H1 (cell line): Measurements from ENCODE around the gene SBF2. TPM values are rescaled to one million over a fixed set of nuclear protein-coding genes. Genes with fewer than 3 reads are reported as not detected.

Source experiments
- CTCF ChIA-PET: fragments of 300-600 bp; sonication (Branson Sonifier 250); formaldehyde crosslinking; loops from one replicate; lab custom pipeline; 2021; ENCODE audit not compliant: partially characterized antibody; lab: Charles Lee
- POLR2A ChIA-PET: fragments of 300-600 bp; sonication (Branson Sonifier 250); formaldehyde crosslinking; loops from one replicate; lab custom pipeline; 2021; ENCODE audit warnings: inconsistent platforms; ENCODE audit not compliant: partially characterized antibody; lab: Charles Lee
- DNase-seq, 2 experiments: peaks; one replicate each; pipeline versions ENCODE4 v3.0.0 to v3.0.0-alpha.2; 2010 to 2022; ENCODE audit warnings: low spot score in 2 of 2, low read depth in 1 of 2, mixed read lengths in 1 of 2
- FAIRE-seq: peaks from 2 replicates; lab custom pipeline; 2011; peaks lifted over from hg19 to GRCh38; lab: Jason Lieb, UNC
- H2AFZ ChIP-seq: 2 replicates; pipeline ENCODE4 v1.8.1; 2012; ENCODE audit warnings: low read length, inconsistent platforms
- H2AK5ac ChIP-seq: 2 replicates; pipeline ENCODE4 v1.6.1; 2013; ENCODE audit warnings: low read depth, low read length
- H2BK120ac ChIP-seq: replicated peaks from 2 replicates; pipeline ENCODE3; 2013; ENCODE audit warnings: low read depth, low read length, inconsistent platforms
- H2BK12ac ChIP-seq: 2 replicates; pipeline ENCODE4 v1.6.1; 2013; ENCODE audit warnings: low read depth, low read length
- H2BK15ac ChIP-seq: 2 replicates; pipeline ENCODE4 v1.6.1; 2013; ENCODE audit warnings: low read length
- H2BK20ac ChIP-seq: 2 replicates; pipeline ENCODE4 v1.6.1; 2013; ENCODE audit warnings: low read length
- H2BK5ac ChIP-seq: 2 replicates; pipeline ENCODE4 v1.6.1; 2013; ENCODE audit warnings: low read depth, low read length
- H3K14ac ChIP-seq: 2 replicates; pipeline ENCODE4 v1.6.1; 2013; ENCODE audit warnings: inconsistent platforms; ENCODE audit not compliant: insufficient read length
- H3K18ac ChIP-seq: 2 replicates; pipeline ENCODE4 v1.6.1; 2013; ENCODE audit warnings: low read length; ENCODE audit errors: extremely low read depth
- H3K23ac ChIP-seq: 2 replicates; pipeline ENCODE4 v1.6.1; 2013; ENCODE audit warnings: inconsistent platforms; ENCODE audit not compliant: insufficient read length
- H3K23me2 ChIP-seq: 2 replicates; pipeline ENCODE4 v1.6.1; 2013; ENCODE audit warnings: low read depth, low read length
- H3K27ac ChIP-seq: 2 replicates; pipeline ENCODE4 v1.6.1; 2011; ENCODE audit warnings: low read depth, low read length, inconsistent platforms
- H3K27me3 ChIP-seq, 4 experiments: replicated peaks in 1 of 4; 1 replicate in 1 of 4; 2 replicates in 3 of 4; pipeline versions ENCODE4 v1.6.1 to v1.8.1; 2011 to 2013; ENCODE audit warnings: low read length in 3 of 4, mild to moderate bottlenecking in 3 of 4, inconsistent platforms in 2 of 4, mixed read lengths in 2 of 4, moderate library complexity in 1 of 4; ENCODE audit not compliant: control insufficient read depth in 3 of 4, insufficient read depth in 3 of 4; ENCODE audit errors: extremely low read depth in 1 of 4
- H3K36me3 ChIP-seq, 4 experiments: 2 replicates each; pipeline versions ENCODE4 v1.6.1 to v1.8.1; 2011 to 2013; ENCODE audit warnings: mild to moderate bottlenecking in 4 of 4, low read length in 3 of 4, moderate library complexity in 2 of 4, control low read depth in 1 of 4, inconsistent platforms in 1 of 4; ENCODE audit not compliant: insufficient read depth in 4 of 4, control insufficient read depth in 2 of 4
- H3K4ac ChIP-seq: replicated peaks from 2 replicates; pipeline ENCODE3; 2013; ENCODE audit warnings: low read length, low read depth, mixed read lengths, inconsistent platforms; ENCODE audit not compliant: insufficient read length
- H3K4me1 ChIP-seq, 4 experiments: replicated peaks in 1 of 4; 1 replicate in 1 of 4; 2 replicates in 3 of 4; pipeline versions ENCODE4 v1.6.1 to v1.8.1; 2011 to 2013; ENCODE audit warnings: low read length in 3 of 4, inconsistent platforms in 2 of 4, mixed read lengths in 1 of 4; ENCODE audit not compliant: insufficient read depth in 4 of 4, control insufficient read depth in 3 of 4
- H3K4me2 ChIP-seq, 2 experiments: 2 replicates each; pipeline versions ENCODE4 v1.6.1 to v1.8.1; 2011 to 2013; ENCODE audit warnings: low read depth in 2 of 2, low read length in 2 of 2, control low read depth in 1 of 2, inconsistent platforms in 1 of 2, mild to moderate bottlenecking in 1 of 2; ENCODE audit not compliant: insufficient read depth in 1 of 2
- H3K4me3 ChIP-seq, 4 experiments: fragments of 200-600, 300-600 bp in 1 of 4; sonication (generic), shearing (Covaris generic), sonication (Bioruptor Twin) in 1 of 4; 2 replicates each; pipeline versions ENCODE4 v1.5.1 to v1.8.1; 2011 to 2016; ENCODE audit warnings: low read length in 4 of 4, low read depth in 3 of 4, control low read depth in 2 of 4, inconsistent platforms in 2 of 4, mild to moderate bottlenecking in 2 of 4, mixed read lengths in 1 of 4, moderate library complexity in 1 of 4; ENCODE audit not compliant: insufficient read depth in 2 of 4; ENCODE audit errors: extremely low read depth in 1 of 4
- H3K56ac ChIP-seq: replicated peaks from 2 replicates; pipeline ENCODE3; 2013; ENCODE audit warnings: low read depth, mild to moderate bottlenecking, mixed read lengths, low read length, inconsistent platforms; ENCODE audit not compliant: insufficient read length
- H3K79me1 ChIP-seq: 2 replicates; pipeline ENCODE4 v1.6.1; 2013; ENCODE audit warnings: low read depth, low read length, control low read depth
- H3K79me2 ChIP-seq, 2 experiments: 2 replicates each; pipeline versions ENCODE4 v1.6.1 to v1.8.1; 2012 to 2013; ENCODE audit warnings: low read length in 2 of 2, mild to moderate bottlenecking in 2 of 2, inconsistent platforms in 1 of 2; ENCODE audit not compliant: insufficient read depth in 2 of 2, control insufficient read depth in 1 of 2
- H3K9ac ChIP-seq, 4 experiments: replicated peaks in 1 of 4; 1 replicate in 1 of 4; 2 replicates in 3 of 4; pipeline versions ENCODE4 v1.6.1 to v1.8.1; 2011 to 2013; ENCODE audit warnings: low read depth in 3 of 4, low read length in 3 of 4, control low read depth in 2 of 4, mild to moderate bottlenecking in 2 of 4, moderate library complexity in 2 of 4, inconsistent platforms in 1 of 4; ENCODE audit errors: extremely low read depth in 1 of 4
- H3K9me3 ChIP-seq, 2 experiments: 2 replicates each; pipeline versions ENCODE4 v1.6.1 to v1.8.1; 2012 to 2013; ENCODE audit warnings: mild to moderate bottlenecking in 2 of 2, moderate library complexity in 2 of 2, control low read depth in 1 of 2, inconsistent platforms in 1 of 2, low read depth in 1 of 2, low read length in 1 of 2, mixed read lengths in 1 of 2; ENCODE audit not compliant: insufficient read depth in 2 of 2
- H4K20me1 ChIP-seq, 2 experiments: replicated peaks in 1 of 2; 2 replicates each; pipeline versions ENCODE3 to v1.8.1; 2011 to 2013; ENCODE audit warnings: inconsistent platforms in 2 of 2, low read length in 2 of 2, mild to moderate bottlenecking in 1 of 2; ENCODE audit not compliant: insufficient read depth in 2 of 2, control insufficient read depth in 1 of 2
- H4K5ac ChIP-seq: 2 replicates; pipeline ENCODE4 v1.6.1; 2013; ENCODE audit warnings: low read length, low read depth, mixed read lengths, inconsistent platforms; ENCODE audit not compliant: insufficient read length
- H4K8ac ChIP-seq: 2 replicates; pipeline ENCODE4 v1.8.0; 2013; ENCODE audit warnings: mild to moderate bottlenecking, moderate library complexity, low read length, inconsistent platforms; ENCODE audit not compliant: insufficient read depth; ENCODE audit errors: extremely low read depth
- H4K91ac ChIP-seq: replicated peaks from 2 replicates; pipeline ENCODE3; 2013; ENCODE audit warnings: low read length, mixed read lengths, inconsistent platforms; ENCODE audit not compliant: insufficient read length
- CEBPB ChIP-seq: IDR thresholded peaks from 2 replicates; pipeline ENCODE4 v1.6.1; 2012; ENCODE audit warnings: low read depth, low read length
- EP300 ChIP-seq, 2 experiments: IDR thresholded peaks; 1 replicate in 1 of 2; 2 replicates in 1 of 2; pipeline ENCODE4 v1.6.1; 2011 to 2012; ENCODE audit warnings: low read depth in 2 of 2, low read length in 2 of 2, mild to moderate bottlenecking in 2 of 2, borderline replicate concordance in 1 of 2, inconsistent platforms in 1 of 2, moderate library complexity in 1 of 2
- KDM1A ChIP-seq: fragments of 200-600, 300-600 bp; sonication (generic); IDR thresholded peaks from 2 replicates; pipeline ENCODE4 v1.7.1; 2016; ENCODE audit warnings: mild to moderate bottlenecking, low read length, borderline replicate concordance
- MAFK ChIP-seq: IDR thresholded peaks from 2 replicates; pipeline ENCODE4 v1.6.1; 2012; ENCODE audit warnings: low read depth, mild to moderate bottlenecking, improper control_type of control experiment, low read length
- PHF8 ChIP-seq: fragments of 200-600 bp; sonication (generic); conservative IDR thresholded peaks from 2 replicates; pipeline ENCODE4 v1.7.1; 2012; ENCODE audit warnings: low read depth, mild to moderate bottlenecking, inconsistent platforms, low read length, moderate library complexity
- POLR2A ChIP-seq, 2 experiments: IDR thresholded peaks; 1 replicate in 1 of 2; 2 replicates in 1 of 2; pipeline ENCODE4 v1.6.1; 2011; ENCODE audit warnings: low read depth in 2 of 2, low read length in 2 of 2, mild to moderate bottlenecking in 2 of 2; ENCODE audit errors: control extremely low read depth in 1 of 2
- POLR2AphosphoS5 ChIP-seq: IDR thresholded peaks from 2 replicates; pipeline ENCODE4 v1.6.1; 2011; ENCODE audit warnings: low read depth, low read length
- POU5F1 ChIP-seq: IDR thresholded peaks from 2 replicates; pipeline ENCODE4 v1.6.1; 2011; ENCODE audit warnings: low read depth, mild to moderate bottlenecking, low read length, moderate library complexity
- SAP30 ChIP-seq: fragments of 300-600 bp; sonication (generic); IDR thresholded peaks from 2 replicates; pipeline ENCODE4 v1.7.1; 2012; ENCODE audit warnings: low read length, moderate library complexity, mild to moderate bottlenecking, inconsistent platforms; ENCODE audit not compliant: insufficient read depth, insufficient replicate concordance
- SIN3A ChIP-seq, 2 experiments: IDR thresholded peaks in 1 of 2; conservative IDR thresholded peaks in 1 of 2; 2 replicates each; pipeline ENCODE4 v1.6.1; 2011 to 2012; ENCODE audit warnings: low read length in 2 of 2, improper control_type of control experiment in 1 of 2, low read depth in 1 of 2, mild to moderate bottlenecking in 1 of 2
- SP4 ChIP-seq: IDR thresholded peaks from 2 replicates; pipeline ENCODE4 v1.6.1; 2012; ENCODE audit warnings: low read length, inconsistent platforms
- SUZ12 ChIP-seq: fragments of 200-600 bp; sonication (generic); IDR thresholded peaks from 2 replicates; pipeline ENCODE4 v1.6.1; 2012; ENCODE audit warnings: mild to moderate bottlenecking, inconsistent platforms, low read length, moderate library complexity, mixed read lengths
- TEAD4 ChIP-seq: IDR thresholded peaks from 2 replicates; pipeline ENCODE4 v1.6.1; 2012; ENCODE audit warnings: low read depth, low read length, inconsistent platforms, mixed read lengths
- USF2 ChIP-seq: IDR thresholded peaks from 2 replicates; pipeline ENCODE4 v1.6.1; 2011; ENCODE audit warnings: low read length, improper control_type of control experiment
- WGBS, 2 experiments: shearing (Covaris generic) in 1 of 2; methylation state at CpG; one replicate each; pipeline versions ENCODE4 v1.1.6 to v1.1.7; 2013 to 2015; ENCODE audit warnings: low lambda C conversion rate in 2 of 2, mixed read lengths in 2 of 2, inconsistent platforms in 1 of 2, low coverage in 1 of 2, missing lambda C conversion rate in 1 of 2; ENCODE audit not compliant: insufficient replicate concordance in 2 of 2, insufficient coverage in 1 of 2, insufficient read length in 1 of 2; ENCODE audit errors: extremely low coverage in 1 of 2, missing lambda C conversion rate in 1 of 2; 5-methylcytosine and 5-hydroxymethylcytosine counted together
- polyA plus RNA-seq, 7 experiments: library from polyadenylated mRNA; depleted of rRNA in 3 of 7; stranded (reverse) in 5 of 7; unstranded in 2 of 7; fragments of >200 nt in 5 of 7; fragments of 200-250 nt in 2 of 7; gene quantifications; 1 replicate in 5 of 7; 2 replicates in 1 of 7; 4 replicates in 1 of 7; pipeline versions ENCODE4 v1.2.1 to v1.2.3, GENCODE V29; 2011 to 2013; ENCODE audit warnings: missing spikeins in 2 of 7, mixed read lengths in 2 of 7
- total RNA-seq: library from RNA; stranded (reverse); fragmentation: NEBNext Ultra II Directional; extraction: Animal tissue kit (Norgen Biotek cat#: 25700); gene quantifications from 2 replicates; pipeline ENCODE4 v1.2.1, GENCODE V29; 2021

Gene SBF2
- total and polyA plus RNA-seq, 2 of the 8 experiments (the other 6 are each of a cell fraction or from before 2014, with no cell fraction given): 36.7 to 50.5 TPM

- no peak overlapping the region for H2BK15ac ChIP-seq
- H4K5ac ChIP-seq: no peak overlapping the region
- H4K20me1 ChIP-seq: no peaks in the 10 kb centered on the region
- ChIA-PET CTCF (interaction anchor here (1.3 kb wide), 1 partner anchor 36 kb away, joined by 3 read pairs; no protein-coding TSS in a partner anchor), POLR2A (no interaction called here)
- no peak overlapping the region for H3K4me2 ChIP-seq
- no peak overlapping the region for H3K23ac ChIP-seq
- H2BK5ac ChIP-seq: no peak overlapping the region
- TF ChIP-seq EP300 (IDR thresholded peaks at IDR 0.05; ENCODE audit: borderline replicate concordance in 1 of 2, low read depth in 2 of 2, low read length in 2 of 2) (no peak), SIN3A (conservative IDR thresholded peaks at IDR 0.05 in 1 of 2, IDR thresholded peaks at IDR 0.05 in 1 of 2; ENCODE audit: low read depth in 1 of 2, low read length in 2 of 2) (no peak), SAP30 (no peak), KDM1A (no peak), MAFK (no peak), SP4 (no peak), POLR2A (IDR thresholded peaks at IDR 0.05; ENCODE audit: control extremely low read depth in 1 of 2, low read depth in 2 of 2, low read length in 2 of 2) (no peak), POU5F1 (no peak), USF2 (no peak), PHF8 (no peak), TEAD4 (no peak), POLR2AphosphoS5 (no peak), CEBPB (no peak), SUZ12 (no peak)
- H3K4me3 ChIP-seq: no peak overlapping the region
- H3K56ac ChIP-seq: no peak overlapping the region
- no peak for FAIRE-seq
- DNase-seq: no peak
- H2AK5ac ChIP-seq: no peak overlapping the region
- WGBS, 2 experiments: 96% methylated on average over 2 of the region's 2 CpGs; no CpG with 5 or more reads in 1 of the 2 experiments
- H3K27ac ChIP-seq: no peak overlapping the region
- no peaks in the 10 kb centered on the region for H3K36me3 ChIP-seq
- no peak overlapping the region for H3K4ac ChIP-seq
- H3K79me2 ChIP-seq: no peaks in the 10 kb centered on the region
- no peaks in the 10 kb centered on the region for H3K27me3 ChIP-seq
- no peaks in the 10 kb centered on the region for H3K79me1 ChIP-seq
- no peaks in the 10 kb centered on the region for H3K9me3 ChIP-seq
- H3K14ac ChIP-seq: no peak overlapping the region
- H2BK12ac ChIP-seq: no peak overlapping the region
- peaks cover 0 to 3% (median 0%) of the 10 kb centered on the region in 4 experiments; a peak in 1 of 7 replicates for H3K4me1 ChIP-seq
- no peaks in the 10 kb centered on the region for H3K23me2 ChIP-seq
- H3K9ac ChIP-seq: no peak overlapping the region
- H3K18ac ChIP-seq: no peak overlapping the region
- no peak overlapping the region for H2AFZ ChIP-seq
- H4K91ac ChIP-seq: no peak overlapping the region
- H4K8ac ChIP-seq: no peak overlapping the region
- no peak overlapping the region for H2BK20ac ChIP-seq
- H2BK120ac ChIP-seq: no peak overlapping the region
Measured at GRCh38 chr11:10329935-10330334, 35.9 kb upstream of the SBF2 start.
